GM18517 (cell line): ENCODE data around the gene TPRG1L.
A peak's percentile ranks its signal among the peaks of the same experiment; 100 is the strongest.

Experiments used
- ATAC-seq: cut with Tn5 transposase; IDR thresholded peaks from one replicate; pipeline ENCODE4 v1.9.1; 2021; ENCODE audit warnings: mild to moderate bottlenecking, moderate library complexity; ENCODE audit not compliant: unreplicated experiment

TPRG1L gene

GRCh38 chr1:3660704-3661103 lies 35.9 kb downstream of the TPRG1L start:
- no peak for ATAC-seq

- ATAC-seq = no peak
Observed at GRCh38 chr1:3661631-3662030, 36.8 kb downstream of the TPRG1L start.

GRCh38 chr1:3662080-3662671 lies 37.4 kb downstream of the TPRG1L start:
- ATAC-seq = no peak

- no peak for ATAC-seq
Observed at GRCh38 chr1:3663999-3664699, 39.3 kb downstream of the TPRG1L start.

GRCh38 chr1:3664700-3665375 lies 40.0 kb downstream of the TPRG1L start:
- ATAC-seq = no peak

- no peak for ATAC-seq
Observed at GRCh38 chr1:3668148-3668547, 43.3 kb downstream of the TPRG1L start.

GRCh38 chr1:3668585-3669300 lies 43.9 kb downstream of the TPRG1L start:
- no peak for ATAC-seq

GRCh38 chr1:3669421-3669821 lies 44.6 kb downstream of the TPRG1L start:
- ATAC-seq = no peak

- no peak for ATAC-seq
Observed at GRCh38 chr1:3669971-3670431, 45.2 kb downstream of the TPRG1L start.

GRCh38 chr1:3670823-3671265 lies 46.0 kb downstream of the TPRG1L start:
- no peak for ATAC-seq

GRCh38 chr1:3671371-3672180 lies 46.8 kb downstream of the TPRG1L start:
- no peak for ATAC-seq

GRCh38 chr1:3672231-3672970 lies 47.6 kb downstream of the TPRG1L start:
- ATAC-seq = no peak

- ATAC-seq = no peak
Observed at GRCh38 chr1:3672971-3673361, 48.2 kb downstream of the TPRG1L start.

- ATAC-seq = no peak
Observed at GRCh38 chr1:3673381-3674099, 48.7 kb downstream of the TPRG1L start.

GRCh38 chr1:3674100-3675094 lies 49.6 kb downstream of the TPRG1L start:
- no peak for ATAC-seq

- no peak for ATAC-seq
Observed at GRCh38 chr1:3675436-3675835, 50.6 kb downstream of the TPRG1L start.

GRCh38 chr1:3676581-3677470 lies 52.0 kb downstream of the TPRG1L start:
- ATAC-seq = peak; percentile 79
